H1 (cell line): Measurements from ENCODE around the gene B4GALT5. TPM values are rescaled to one million over a fixed set of nuclear protein-coding genes. Genes with fewer than 3 reads are reported as not detected.

Experiments used
- CTCF ChIA-PET: fragments of 300-600 bp; sonication (Branson Sonifier 250); formaldehyde crosslinking; loops from one replicate; lab custom pipeline; 2021; ENCODE audit not compliant: partially characterized antibody; lab: Charles Lee
- POLR2A ChIA-PET: fragments of 300-600 bp; sonication (Branson Sonifier 250); formaldehyde crosslinking; loops from one replicate; lab custom pipeline; 2021; ENCODE audit warnings: inconsistent platforms; ENCODE audit not compliant: partially characterized antibody; lab: Charles Lee
- DNase-seq, 2 experiments: peaks; one replicate each; pipeline versions ENCODE4 v3.0.0 to v3.0.0-alpha.2; 2010 to 2022; ENCODE audit warnings: low spot score in 2 of 2, low read depth in 1 of 2, mixed read lengths in 1 of 2
- FAIRE-seq: peaks from 2 replicates; lab custom pipeline; 2011; peaks lifted over from hg19 to GRCh38; lab: Jason Lieb, UNC
- H2AFZ ChIP-seq: 2 replicates; pipeline ENCODE4 v1.8.1; 2012; ENCODE audit warnings: low read length, inconsistent platforms
- H2AK5ac ChIP-seq: 2 replicates; pipeline ENCODE4 v1.6.1; 2013; ENCODE audit warnings: low read depth, low read length
- H2BK120ac ChIP-seq: replicated peaks from 2 replicates; pipeline ENCODE3; 2013; ENCODE audit warnings: low read depth, low read length, inconsistent platforms
- H2BK12ac ChIP-seq: 2 replicates; pipeline ENCODE4 v1.6.1; 2013; ENCODE audit warnings: low read depth, low read length
- H2BK15ac ChIP-seq: 2 replicates; pipeline ENCODE4 v1.6.1; 2013; ENCODE audit warnings: low read length
- H2BK20ac ChIP-seq: 2 replicates; pipeline ENCODE4 v1.6.1; 2013; ENCODE audit warnings: low read length
- H2BK5ac ChIP-seq: 2 replicates; pipeline ENCODE4 v1.6.1; 2013; ENCODE audit warnings: low read depth, low read length
- H3K14ac ChIP-seq: 2 replicates; pipeline ENCODE4 v1.6.1; 2013; ENCODE audit warnings: inconsistent platforms; ENCODE audit not compliant: insufficient read length
- H3K18ac ChIP-seq: 2 replicates; pipeline ENCODE4 v1.6.1; 2013; ENCODE audit warnings: low read length; ENCODE audit errors: extremely low read depth
- H3K23ac ChIP-seq: 2 replicates; pipeline ENCODE4 v1.6.1; 2013; ENCODE audit warnings: inconsistent platforms; ENCODE audit not compliant: insufficient read length
- H3K23me2 ChIP-seq: 2 replicates; pipeline ENCODE4 v1.6.1; 2013; ENCODE audit warnings: low read depth, low read length
- H3K27ac ChIP-seq: 2 replicates; pipeline ENCODE4 v1.6.1; 2011; ENCODE audit warnings: low read depth, low read length, inconsistent platforms
- H3K27me3 ChIP-seq, 4 experiments: replicated peaks in 1 of 4; 1 replicate in 1 of 4; 2 replicates in 3 of 4; pipeline versions ENCODE4 v1.6.1 to v1.8.1; 2011 to 2013; ENCODE audit warnings: low read length in 3 of 4, mild to moderate bottlenecking in 3 of 4, inconsistent platforms in 2 of 4, mixed read lengths in 2 of 4, moderate library complexity in 1 of 4; ENCODE audit not compliant: control insufficient read depth in 3 of 4, insufficient read depth in 3 of 4; ENCODE audit errors: extremely low read depth in 1 of 4
- H3K36me3 ChIP-seq, 4 experiments: 2 replicates each; pipeline versions ENCODE4 v1.6.1 to v1.8.1; 2011 to 2013; ENCODE audit warnings: mild to moderate bottlenecking in 4 of 4, low read length in 3 of 4, moderate library complexity in 2 of 4, control low read depth in 1 of 4, inconsistent platforms in 1 of 4; ENCODE audit not compliant: insufficient read depth in 4 of 4, control insufficient read depth in 2 of 4
- H3K4ac ChIP-seq: replicated peaks from 2 replicates; pipeline ENCODE3; 2013; ENCODE audit warnings: low read length, low read depth, mixed read lengths, inconsistent platforms; ENCODE audit not compliant: insufficient read length
- H3K4me1 ChIP-seq, 4 experiments: replicated peaks in 1 of 4; 1 replicate in 1 of 4; 2 replicates in 3 of 4; pipeline versions ENCODE4 v1.6.1 to v1.8.1; 2011 to 2013; ENCODE audit warnings: low read length in 3 of 4, inconsistent platforms in 2 of 4, mixed read lengths in 1 of 4; ENCODE audit not compliant: insufficient read depth in 4 of 4, control insufficient read depth in 3 of 4
- H3K4me2 ChIP-seq, 2 experiments: 2 replicates each; pipeline versions ENCODE4 v1.6.1 to v1.8.1; 2011 to 2013; ENCODE audit warnings: low read depth in 2 of 2, low read length in 2 of 2, control low read depth in 1 of 2, inconsistent platforms in 1 of 2, mild to moderate bottlenecking in 1 of 2; ENCODE audit not compliant: insufficient read depth in 1 of 2
- H3K4me3 ChIP-seq, 4 experiments: fragments of 200-600, 300-600 bp in 1 of 4; sonication (generic), shearing (Covaris generic), sonication (Bioruptor Twin) in 1 of 4; 2 replicates each; pipeline versions ENCODE4 v1.5.1 to v1.8.1; 2011 to 2016; ENCODE audit warnings: low read length in 4 of 4, low read depth in 3 of 4, control low read depth in 2 of 4, inconsistent platforms in 2 of 4, mild to moderate bottlenecking in 2 of 4, mixed read lengths in 1 of 4, moderate library complexity in 1 of 4; ENCODE audit not compliant: insufficient read depth in 2 of 4; ENCODE audit errors: extremely low read depth in 1 of 4
- H3K56ac ChIP-seq: replicated peaks from 2 replicates; pipeline ENCODE3; 2013; ENCODE audit warnings: low read depth, mild to moderate bottlenecking, mixed read lengths, low read length, inconsistent platforms; ENCODE audit not compliant: insufficient read length
- H3K79me1 ChIP-seq: 2 replicates; pipeline ENCODE4 v1.6.1; 2013; ENCODE audit warnings: low read depth, low read length, control low read depth
- H3K79me2 ChIP-seq, 2 experiments: 2 replicates each; pipeline versions ENCODE4 v1.6.1 to v1.8.1; 2012 to 2013; ENCODE audit warnings: low read length in 2 of 2, mild to moderate bottlenecking in 2 of 2, inconsistent platforms in 1 of 2; ENCODE audit not compliant: insufficient read depth in 2 of 2, control insufficient read depth in 1 of 2
- H3K9ac ChIP-seq, 4 experiments: replicated peaks in 1 of 4; 1 replicate in 1 of 4; 2 replicates in 3 of 4; pipeline versions ENCODE4 v1.6.1 to v1.8.1; 2011 to 2013; ENCODE audit warnings: low read depth in 3 of 4, low read length in 3 of 4, control low read depth in 2 of 4, mild to moderate bottlenecking in 2 of 4, moderate library complexity in 2 of 4, inconsistent platforms in 1 of 4; ENCODE audit errors: extremely low read depth in 1 of 4
- H3K9me3 ChIP-seq, 2 experiments: 2 replicates each; pipeline versions ENCODE4 v1.6.1 to v1.8.1; 2012 to 2013; ENCODE audit warnings: mild to moderate bottlenecking in 2 of 2, moderate library complexity in 2 of 2, control low read depth in 1 of 2, inconsistent platforms in 1 of 2, low read depth in 1 of 2, low read length in 1 of 2, mixed read lengths in 1 of 2; ENCODE audit not compliant: insufficient read depth in 2 of 2
- H4K20me1 ChIP-seq, 2 experiments: replicated peaks in 1 of 2; 2 replicates each; pipeline versions ENCODE3 to v1.8.1; 2011 to 2013; ENCODE audit warnings: inconsistent platforms in 2 of 2, low read length in 2 of 2, mild to moderate bottlenecking in 1 of 2; ENCODE audit not compliant: insufficient read depth in 2 of 2, control insufficient read depth in 1 of 2
- H4K5ac ChIP-seq: 2 replicates; pipeline ENCODE4 v1.6.1; 2013; ENCODE audit warnings: low read length, low read depth, mixed read lengths, inconsistent platforms; ENCODE audit not compliant: insufficient read length
- H4K8ac ChIP-seq: 2 replicates; pipeline ENCODE4 v1.8.0; 2013; ENCODE audit warnings: mild to moderate bottlenecking, moderate library complexity, low read length, inconsistent platforms; ENCODE audit not compliant: insufficient read depth; ENCODE audit errors: extremely low read depth
- H4K91ac ChIP-seq: replicated peaks from 2 replicates; pipeline ENCODE3; 2013; ENCODE audit warnings: low read length, mixed read lengths, inconsistent platforms; ENCODE audit not compliant: insufficient read length
- ATF2 ChIP-seq: IDR thresholded peaks from 2 replicates; pipeline ENCODE4 v1.6.1; 2012; ENCODE audit warnings: low read length, inconsistent platforms
- CTCF ChIP-seq, 3 experiments: IDR thresholded peaks; 1 replicate in 2 of 3; 2 replicates in 1 of 3; pipeline versions ENCODE4 v1.5.1 to v1.6.1; 2011; ENCODE audit warnings: low read length in 3 of 3, mild to moderate bottlenecking in 3 of 3, inconsistent platforms in 2 of 3, low read depth in 1 of 3, moderate library complexity in 1 of 3; ENCODE audit not compliant: insufficient read depth in 1 of 3; ENCODE audit errors: control extremely low read depth in 1 of 3
- E2F6 ChIP-seq: IDR thresholded peaks from 2 replicates; pipeline ENCODE4 v1.6.1; 2012; ENCODE audit warnings: inconsistent platforms
- EGR1 ChIP-seq: IDR thresholded peaks from 2 replicates; pipeline ENCODE4 v1.6.1; 2011; ENCODE audit warnings: low read depth, low read length, borderline replicate concordance
- NANOG ChIP-seq: IDR thresholded peaks from 2 replicates; pipeline ENCODE4 v1.6.1; 2011; ENCODE audit warnings: low read length, low read depth, mild to moderate bottlenecking, inconsistent platforms; ENCODE audit not compliant: insufficient read depth, poor library complexity, severe bottlenecking
- TEAD4 ChIP-seq: IDR thresholded peaks from 2 replicates; pipeline ENCODE4 v1.6.1; 2012; ENCODE audit warnings: low read depth, low read length, inconsistent platforms, mixed read lengths
- ZNF274 ChIP-seq: IDR thresholded peaks from 2 replicates; pipeline ENCODE4 v1.7.0; 2012; ENCODE audit warnings: low read length, borderline replicate concordance; ENCODE audit errors: extremely low read depth
- WGBS, 2 experiments: shearing (Covaris generic) in 1 of 2; methylation state at CpG; one replicate each; pipeline versions ENCODE4 v1.1.6 to v1.1.7; 2013 to 2015; ENCODE audit warnings: low lambda C conversion rate in 2 of 2, mixed read lengths in 2 of 2, inconsistent platforms in 1 of 2, low coverage in 1 of 2, missing lambda C conversion rate in 1 of 2; ENCODE audit not compliant: insufficient replicate concordance in 2 of 2, insufficient coverage in 1 of 2, insufficient read length in 1 of 2; ENCODE audit errors: extremely low coverage in 1 of 2, missing lambda C conversion rate in 1 of 2; 5-methylcytosine and 5-hydroxymethylcytosine counted together
- polyA plus RNA-seq, 7 experiments: library from polyadenylated mRNA; depleted of rRNA in 3 of 7; stranded (reverse) in 5 of 7; unstranded in 2 of 7; fragments of >200 nt in 5 of 7; fragments of 200-250 nt in 2 of 7; gene quantifications; 1 replicate in 5 of 7; 2 replicates in 1 of 7; 4 replicates in 1 of 7; pipeline versions ENCODE4 v1.2.1 to v1.2.3, GENCODE V29; 2011 to 2013; ENCODE audit warnings: missing spikeins in 2 of 7, mixed read lengths in 2 of 7
- total RNA-seq: library from RNA; stranded (reverse); fragmentation: NEBNext Ultra II Directional; extraction: Animal tissue kit (Norgen Biotek cat#: 25700); gene quantifications from 2 replicates; pipeline ENCODE4 v1.2.1, GENCODE V29; 2021

B4GALT5 gene
- total and polyA plus RNA-seq, 2 of the 8 experiments (the other 6 are each of a cell fraction or from before 2014, with no cell fraction given), result 46.5 to 75.4 TPM

GRCh38 chr20:49758781-49759180, 45.1 kb upstream of the B4GALT5 start:
- Histone ChIP-seq H3K27ac (0 out of 2 replicates have a peak overlapping the region, but pooled peaks have one; percentile 2), H3K4ac (no peak overlapping the region), H3K18ac (peak overlapping the region; percentile 80), H2BK12ac (peak overlapping the region; percentile 93), H3K4me3 (no peak overlapping the region), H4K91ac (peak overlapping the region; percentile 36), H2AFZ (peak overlapping the region; percentile 48; the same call in 1 of the 2 replicates), H3K4me2 (peak overlapping the region; percentile 33 to 39), H2BK15ac (peak overlapping the region; percentile 36; the same call in 1 of the 2 replicates), H2BK120ac (peak overlapping the region; percentile 19), H3K23me2 (no peaks in the 10 kb centered on the region), H3K14ac (no peak overlapping the region), H4K8ac (0 out of 2 replicates have a peak overlapping the region, but pooled peaks have one; percentile 62), H2AK5ac (peak overlapping the region; percentile 30), H3K56ac (no peak overlapping the region), H2BK20ac (peak overlapping the region; percentile 87), H3K9me3 (no peaks in the 10 kb centered on the region), H4K20me1 (no peaks in the 10 kb centered on the region), H3K23ac (no peak overlapping the region), H3K4me1 (peaks cover 2 to 17% (median 10%) of the 10 kb centered on the region in 4 experiments), H3K9ac (no peak overlapping the region), H3K79me1 (no peaks in the 10 kb centered on the region), H3K36me3 (no peaks in the 10 kb centered on the region), H2BK5ac (peak overlapping the region; percentile 27; the same call in 1 of the 2 replicates), H3K27me3 (no peaks in the 10 kb centered on the region), H3K79me2 (no peaks in the 10 kb centered on the region), H4K5ac (peak overlapping the region; percentile 35)
- FAIRE-seq, result no peak
- ChIA-PET POLR2A (interaction anchor here (1.1 to 1.8 kb wide), 3 partner anchors 9 to 54 kb away, joined by 3 to 11 read pairs (median 4); partner anchors contain the start of gene SLC9A8), CTCF (interaction anchor here (0.5 to 1.4 kb wide), 8 partner anchors 11 to 588 kb away, joined by 3 to 5 read pairs (median 4); no protein-coding TSS in a partner anchor)
- WGBS, 2 experiments, result 61% methylated on average over 6 of the region's 6 CpGs; no CpG with 5 or more reads in 1 of the 2 experiments
- DNase-seq, result peak in 1 of 2 experiments; percentile 47
- no peak for TF ChIP-seq TEAD4
- no peak for TF ChIP-seq ZNF274
- TF ChIP-seq NANOG, result peak; percentile 12
- TF ChIP-seq EGR1, result no peak
- TF ChIP-seq E2F6, result no peak
- TF ChIP-seq CTCF (IDR thresholded peaks at IDR 0.05; ENCODE audit: control extremely low read depth in 1 of 3, insufficient read depth in 1 of 3, low read depth in 1 of 3, low read length in 3 of 3), result 0 out of 4 replicates have a peak, but pooled peaks of 1 of the 3 experiments have one; percentile 2
- TF ChIP-seq ATF2, result no peak
